Measurements from ENCODE around the gene ZNF23. TPM values are rescaled to one million over a fixed set of nuclear protein-coding genes. Genes with fewer than 3 reads are reported as not detected.

Gene ZNF23
- total and polyA plus RNA-seq, 4 donors: 1.5 to 6.1 (median 3.1) TPM

DNA sequence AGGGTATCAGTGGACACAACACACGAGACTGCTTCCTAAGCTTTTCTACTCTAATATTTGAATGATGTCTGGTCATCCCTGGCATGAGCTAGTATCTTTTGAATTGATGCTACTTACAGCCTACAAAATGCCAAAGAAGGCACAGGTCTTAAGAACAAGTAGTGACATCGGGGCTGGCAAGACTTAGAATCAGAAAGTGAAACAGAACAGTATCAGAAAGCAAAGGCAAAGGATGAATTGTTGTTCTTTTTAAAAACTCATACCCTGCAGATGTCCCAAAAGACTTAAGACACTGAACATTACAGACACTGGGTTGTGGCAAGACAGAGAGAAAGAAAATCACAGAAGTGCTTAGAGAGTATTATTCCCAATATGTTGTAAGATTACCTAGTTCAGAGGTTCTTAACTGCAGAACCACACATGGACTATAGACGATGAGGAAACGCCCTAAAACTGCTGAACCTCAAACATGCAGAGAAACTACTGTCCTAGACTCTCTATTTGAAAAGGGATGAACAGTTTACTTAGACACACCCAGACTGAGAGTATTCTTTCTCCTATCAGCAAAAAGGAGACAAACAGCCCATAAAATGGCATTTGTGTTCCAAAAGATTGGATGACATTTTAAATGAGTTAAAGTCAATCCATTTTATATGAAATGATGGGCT lies 14.5 kb upstream of the ZNF23 start:
- H3K4me3 ChIP-seq (ENCODE audit: low read depth in 1 of 3, low read length in 3 of 3): no peak overlapping the region
- TF ChIP-seq, protein P1, sequence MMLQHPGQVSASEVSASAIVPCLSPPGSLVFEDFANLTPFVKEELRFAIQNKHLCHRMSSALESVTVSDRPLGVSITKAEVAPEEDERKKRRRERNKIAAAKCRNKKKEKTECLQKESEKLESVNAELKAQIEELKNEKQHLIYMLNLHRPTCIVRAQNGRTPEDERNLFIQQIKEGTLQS (IDR thresholded peaks at IDR 0.05): no peak
- TF ChIP-seq TAF1 (conservative IDR thresholded peaks at IDR 0.05) (no peak), RAD21 (IDR thresholded peaks at IDR 0.05) (no peak), RXRA (IDR thresholded peaks at IDR 0.05) (no peak), HNF4A (conservative IDR thresholded peaks at IDR 0.05) (no peak)
- TF ChIP-seq, protein P2, sequence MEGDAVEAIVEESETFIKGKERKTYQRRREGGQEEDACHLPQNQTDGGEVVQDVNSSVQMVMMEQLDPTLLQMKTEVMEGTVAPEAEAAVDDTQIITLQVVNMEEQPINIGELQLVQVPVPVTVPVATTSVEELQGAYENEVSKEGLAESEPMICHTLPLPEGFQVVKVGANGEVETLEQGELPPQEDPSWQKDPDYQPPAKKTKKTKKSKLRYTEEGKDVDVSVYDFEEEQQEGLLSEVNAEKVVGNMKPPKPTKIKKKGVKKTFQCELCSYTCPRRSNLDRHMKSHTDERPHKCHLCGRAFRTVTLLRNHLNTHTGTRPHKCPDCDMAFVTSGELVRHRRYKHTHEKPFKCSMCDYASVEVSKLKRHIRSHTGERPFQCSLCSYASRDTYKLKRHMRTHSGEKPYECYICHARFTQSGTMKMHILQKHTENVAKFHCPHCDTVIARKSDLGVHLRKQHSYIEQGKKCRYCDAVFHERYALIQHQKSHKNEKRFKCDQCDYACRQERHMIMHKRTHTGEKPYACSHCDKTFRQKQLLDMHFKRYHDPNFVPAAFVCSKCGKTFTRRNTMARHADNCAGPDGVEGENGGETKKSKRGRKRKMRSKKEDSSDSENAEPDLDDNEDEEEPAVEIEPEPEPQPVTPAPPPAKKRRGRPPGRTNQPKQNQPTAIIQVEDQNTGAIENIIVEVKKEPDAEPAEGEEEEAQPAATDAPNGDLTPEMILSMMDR (IDR thresholded peaks at IDR 0.05; ENCODE audit: low read depth, low read length, missing input control): no peak
- no peak for DNase-seq (ENCODE audit: low spot score)
- H3K36me3 ChIP-seq (ENCODE audit: control insufficient read depth in 4 of 4, insufficient read depth in 3 of 4, low read depth in 1 of 4, low read length in 3 of 4): peaks cover 0 to 45% (median 28%) of the 10 kb centered on the region in 4 donors
- no peaks in the 10 kb centered on the region for H3K4me1 ChIP-seq (ENCODE audit: control insufficient read depth in 4 of 4, insufficient read depth in 4 of 4, low read length in 3 of 4)
- H3K27me3 ChIP-seq (ENCODE audit: control insufficient read depth in 4 of 4, insufficient read depth in 4 of 4, low read length in 3 of 4): no peaks in the 10 kb centered on the region
- H3K27ac ChIP-seq (ENCODE audit: low read depth in 1 of 2, low read length in 2 of 2): no peak overlapping the region
- WGBS: 95% methylated on average over 4 of the region's 4 CpGs
- H3K9ac ChIP-seq (ENCODE audit: low read depth in 1 of 2, low read length in 2 of 2): no peak overlapping the region
- no peaks in the 10 kb centered on the region for H3K9me3 ChIP-seq (ENCODE audit: control insufficient read depth in 4 of 4, low read length in 3 of 4)

DNA sequence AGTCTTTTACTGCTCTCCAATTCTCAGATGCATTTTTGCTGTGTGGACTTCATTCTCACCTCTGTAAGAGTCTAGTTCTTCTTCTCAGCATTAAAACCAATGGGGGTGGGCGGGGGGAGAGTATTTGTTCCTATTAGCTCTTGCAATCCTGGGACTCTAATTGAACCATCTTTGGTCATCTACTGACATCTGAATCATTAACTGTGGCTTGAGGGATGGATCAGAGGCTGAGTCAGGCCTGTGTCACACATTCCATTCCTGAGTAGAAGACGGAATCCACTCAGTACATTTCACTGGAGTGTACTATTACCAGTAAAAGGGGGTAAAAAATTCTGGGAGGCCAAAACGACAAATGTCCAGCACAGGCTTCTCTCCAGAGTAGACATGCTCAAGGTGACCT lies 12.8 kb upstream of the ZNF23 start:
- no peak overlapping the region for H3K27ac ChIP-seq (ENCODE audit: low read depth in 1 of 2, low read length in 2 of 2)
- H3K36me3 ChIP-seq (ENCODE audit: control insufficient read depth in 4 of 4, insufficient read depth in 3 of 4, low read depth in 1 of 4, low read length in 3 of 4): peaks cover 0 to 47% (median 30%) of the 10 kb centered on the region in 4 donors
- H3K4me3 ChIP-seq (ENCODE audit: low read depth in 1 of 3, low read length in 3 of 3): no peak overlapping the region
- DNase-seq (ENCODE audit: low spot score): no peak
- H3K9me3 ChIP-seq (ENCODE audit: control insufficient read depth in 4 of 4, low read length in 3 of 4): no peaks in the 10 kb centered on the region
- no peaks in the 10 kb centered on the region for H3K27me3 ChIP-seq (ENCODE audit: control insufficient read depth in 4 of 4, insufficient read depth in 4 of 4, low read length in 3 of 4)
- H3K4me1 ChIP-seq (ENCODE audit: control insufficient read depth in 4 of 4, insufficient read depth in 4 of 4, low read length in 3 of 4): no peaks in the 10 kb centered on the region
- WGBS: 94% methylated on average over 3 of the region's 3 CpGs
- TF ChIP-seq YY1 (IDR thresholded peaks at IDR 0.05): no peak
- TF ChIP-seq NR2F2 (IDR thresholded peaks at IDR 0.05): no peak
- no peak for TF ChIP-seq JUND (IDR thresholded peaks at IDR 0.05)
- TF ChIP-seq, protein P1 (IDR thresholded peaks at IDR 0.05): no peak
- no peak for TF ChIP-seq SP1 (IDR thresholded peaks at IDR 0.05)
- no peak for TF ChIP-seq HNF4G (IDR thresholded peaks at IDR 0.05)
- no peak for TF ChIP-seq GABPA (IDR thresholded peaks at IDR 0.05 in 1 of 2, conservative IDR thresholded peaks at IDR 0.05 in 1 of 2)
- TF ChIP-seq RXRA (IDR thresholded peaks at IDR 0.05): no peak
- no peak for TF ChIP-seq FOXA2 (IDR thresholded peaks at IDR 0.05)
- TF ChIP-seq TAF1 (conservative IDR thresholded peaks at IDR 0.05): no peak
- no peak for TF ChIP-seq EGR1 (IDR thresholded peaks at IDR 0.05; ENCODE audit: low read depth in 2 of 2)
- TF ChIP-seq, protein P3, sequence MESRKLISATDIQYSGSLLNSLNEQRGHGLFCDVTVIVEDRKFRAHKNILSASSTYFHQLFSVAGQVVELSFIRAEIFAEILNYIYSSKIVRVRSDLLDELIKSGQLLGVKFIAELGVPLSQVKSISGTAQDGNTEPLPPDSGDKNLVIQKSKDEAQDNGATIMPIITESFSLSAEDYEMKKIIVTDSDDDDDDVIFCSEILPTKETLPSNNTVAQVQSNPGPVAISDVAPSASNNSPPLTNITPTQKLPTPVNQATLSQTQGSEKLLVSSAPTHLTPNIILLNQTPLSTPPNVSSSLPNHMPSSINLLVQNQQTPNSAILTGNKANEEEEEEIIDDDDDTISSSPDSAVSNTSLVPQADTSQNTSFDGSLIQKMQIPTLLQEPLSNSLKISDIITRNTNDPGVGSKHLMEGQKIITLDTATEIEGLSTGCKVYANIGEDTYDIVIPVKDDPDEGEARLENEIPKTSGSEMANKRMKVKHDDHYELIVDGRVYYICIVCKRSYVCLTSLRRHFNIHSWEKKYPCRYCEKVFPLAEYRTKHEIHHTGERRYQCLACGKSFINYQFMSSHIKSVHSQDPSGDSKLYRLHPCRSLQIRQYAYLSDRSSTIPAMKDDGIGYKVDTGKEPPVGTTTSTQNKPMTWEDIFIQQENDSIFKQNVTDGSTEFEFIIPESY (IDR thresholded peaks at IDR 0.05): no peak
- TF ChIP-seq, protein P2 (IDR thresholded peaks at IDR 0.05; ENCODE audit: low read depth, low read length, missing input control): no peak
- no peak for TF ChIP-seq HNF4A (conservative IDR thresholded peaks at IDR 0.05)
- no peak for TF ChIP-seq FOXA1 (IDR thresholded peaks at IDR 0.05)
- TF ChIP-seq RAD21 (IDR thresholded peaks at IDR 0.05): no peak
- TF ChIP-seq, protein P4, sequence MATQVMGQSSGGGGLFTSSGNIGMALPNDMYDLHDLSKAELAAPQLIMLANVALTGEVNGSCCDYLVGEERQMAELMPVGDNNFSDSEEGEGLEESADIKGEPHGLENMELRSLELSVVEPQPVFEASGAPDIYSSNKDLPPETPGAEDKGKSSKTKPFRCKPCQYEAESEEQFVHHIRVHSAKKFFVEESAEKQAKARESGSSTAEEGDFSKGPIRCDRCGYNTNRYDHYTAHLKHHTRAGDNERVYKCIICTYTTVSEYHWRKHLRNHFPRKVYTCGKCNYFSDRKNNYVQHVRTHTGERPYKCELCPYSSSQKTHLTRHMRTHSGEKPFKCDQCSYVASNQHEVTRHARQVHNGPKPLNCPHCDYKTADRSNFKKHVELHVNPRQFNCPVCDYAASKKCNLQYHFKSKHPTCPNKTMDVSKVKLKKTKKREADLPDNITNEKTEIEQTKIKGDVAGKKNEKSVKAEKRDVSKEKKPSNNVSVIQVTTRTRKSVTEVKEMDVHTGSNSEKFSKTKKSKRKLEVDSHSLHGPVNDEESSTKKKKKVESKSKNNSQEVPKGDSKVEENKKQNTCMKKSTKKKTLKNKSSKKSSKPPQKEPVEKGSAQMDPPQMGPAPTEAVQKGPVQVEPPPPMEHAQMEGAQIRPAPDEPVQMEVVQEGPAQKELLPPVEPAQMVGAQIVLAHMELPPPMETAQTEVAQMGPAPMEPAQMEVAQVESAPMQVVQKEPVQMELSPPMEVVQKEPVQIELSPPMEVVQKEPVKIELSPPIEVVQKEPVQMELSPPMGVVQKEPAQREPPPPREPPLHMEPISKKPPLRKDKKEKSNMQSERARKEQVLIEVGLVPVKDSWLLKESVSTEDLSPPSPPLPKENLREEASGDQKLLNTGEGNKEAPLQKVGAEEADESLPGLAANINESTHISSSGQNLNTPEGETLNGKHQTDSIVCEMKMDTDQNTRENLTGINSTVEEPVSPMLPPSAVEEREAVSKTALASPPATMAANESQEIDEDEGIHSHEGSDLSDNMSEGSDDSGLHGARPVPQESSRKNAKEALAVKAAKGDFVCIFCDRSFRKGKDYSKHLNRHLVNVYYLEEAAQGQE (IDR thresholded peaks at IDR 0.05): no peak
- TF ChIP-seq, protein P5, sequence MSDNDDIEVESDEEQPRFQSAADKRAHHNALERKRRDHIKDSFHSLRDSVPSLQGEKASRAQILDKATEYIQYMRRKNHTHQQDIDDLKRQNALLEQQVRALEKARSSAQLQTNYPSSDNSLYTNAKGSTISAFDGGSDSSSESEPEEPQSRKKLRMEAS (IDR thresholded peaks at IDR 0.05): no peak
- H3K9ac ChIP-seq (ENCODE audit: low read depth in 1 of 2, low read length in 2 of 2): no peak overlapping the region
